ENCODE measurements around the gene OR4K1.

The OR4K1 gene

GRCh38 chr14:19917243-19917642 lies 13.5 kb upstream of the OR4K1 start:
- no peak for TF ChIP-seq CTCF (IDR thresholded peaks at IDR 0.05)
- Histone ChIP-seq H3K9me3 (no peaks in the 10 kb centered on the region), H3K4me3 (no peak overlapping the region), H3K4me1 (no peaks in the 10 kb centered on the region), H3K27me3 (no peaks in the 10 kb centered on the region), H3K36me3 (no peaks in the 10 kb centered on the region), H3K27ac (no peak overlapping the region)
- intact Hi-C loops (cut with DNase I; ENCODE audit: low total_unique reads) = no loop called here
- DNase-seq = no peak

DNA sequence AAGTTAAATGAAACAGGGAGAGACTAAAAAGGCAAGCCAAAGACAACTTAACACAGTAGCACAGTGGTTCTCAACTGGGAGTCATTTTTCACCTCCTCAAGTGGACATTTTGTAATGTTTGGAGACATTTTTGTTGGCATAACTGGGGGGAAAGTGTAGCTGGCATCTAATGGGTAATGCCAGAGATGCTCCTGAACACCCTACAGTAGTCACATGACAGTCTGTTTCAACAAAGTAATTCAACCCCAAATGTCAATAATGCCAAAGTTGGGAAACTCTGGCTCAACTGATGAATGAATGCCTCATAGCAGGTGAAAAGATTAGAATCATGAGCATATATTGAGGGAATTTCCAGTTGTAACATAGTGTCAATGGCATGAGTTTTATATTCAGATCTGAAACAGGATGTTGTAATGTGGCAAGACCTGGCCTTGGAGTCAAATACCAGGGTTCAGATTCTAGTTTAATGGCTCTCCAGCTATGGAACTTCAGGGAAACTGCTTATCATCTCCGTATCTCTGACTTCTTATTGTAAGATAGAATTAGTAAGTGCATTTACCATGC lies 12.7 kb upstream of the OR4K1 start:
- TF ChIP-seq CTCF (IDR thresholded peaks at IDR 0.05) = no peak
- no peak overlapping the region for H3K4me3 ChIP-seq
- H3K9me3 ChIP-seq = no peaks in the 10 kb centered on the region
- no peaks in the 10 kb centered on the region for H3K36me3 ChIP-seq
- no peak overlapping the region for H3K27ac ChIP-seq
- H3K4me1 ChIP-seq = no peaks in the 10 kb centered on the region
- H3K27me3 ChIP-seq = no peaks in the 10 kb centered on the region
- no peak for DNase-seq
- intact Hi-C loops (cut with DNase I; ENCODE audit: low total_unique reads) = no loop called here

DNA sequence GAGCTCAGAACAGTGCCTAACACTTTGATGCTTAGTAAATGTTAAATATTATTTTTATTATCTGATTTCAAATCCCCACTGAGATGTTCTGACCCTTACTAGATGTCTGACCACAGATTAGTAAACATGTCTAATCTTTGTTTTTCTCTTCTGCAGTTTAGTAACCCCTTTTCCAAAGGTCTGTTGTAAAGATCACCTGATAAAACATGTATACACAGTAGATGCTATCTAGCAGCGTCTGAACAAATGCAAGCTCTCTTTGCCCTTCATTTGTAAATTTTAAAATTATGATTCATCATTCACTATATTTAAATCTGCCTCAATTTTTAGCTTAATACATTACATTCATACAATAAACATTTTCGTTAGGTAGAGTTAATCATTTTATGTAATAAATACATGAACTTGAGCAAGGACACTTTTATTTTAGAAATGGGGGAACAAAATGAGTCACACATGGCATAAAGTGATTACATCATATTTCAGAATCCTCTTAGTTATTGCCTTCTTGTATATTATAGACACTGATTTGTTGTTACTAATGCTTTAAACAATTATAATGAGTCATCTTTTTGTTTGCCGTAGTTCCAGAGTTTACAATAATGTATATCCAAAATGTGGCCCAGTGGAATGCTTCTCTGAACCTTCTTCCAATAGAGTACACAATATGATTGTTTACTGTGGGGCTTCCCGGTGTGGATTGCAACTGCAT lies 12.0 kb upstream of the OR4K1 start:
- DNase-seq = no peak
- no peaks in the 10 kb centered on the region for H3K9me3 ChIP-seq
- no peaks in the 10 kb centered on the region for H3K36me3 ChIP-seq
- H3K4me3 ChIP-seq = no peak overlapping the region
- no peaks in the 10 kb centered on the region for H3K4me1 ChIP-seq
- H3K27me3 ChIP-seq = no peaks in the 10 kb centered on the region
- intact Hi-C loops (cut with DNase I; ENCODE audit: low total_unique reads) = no loop called here
- H3K27ac ChIP-seq = no peak overlapping the region
- TF ChIP-seq CTCF (IDR thresholded peaks at IDR 0.05) = no peak

DNA sequence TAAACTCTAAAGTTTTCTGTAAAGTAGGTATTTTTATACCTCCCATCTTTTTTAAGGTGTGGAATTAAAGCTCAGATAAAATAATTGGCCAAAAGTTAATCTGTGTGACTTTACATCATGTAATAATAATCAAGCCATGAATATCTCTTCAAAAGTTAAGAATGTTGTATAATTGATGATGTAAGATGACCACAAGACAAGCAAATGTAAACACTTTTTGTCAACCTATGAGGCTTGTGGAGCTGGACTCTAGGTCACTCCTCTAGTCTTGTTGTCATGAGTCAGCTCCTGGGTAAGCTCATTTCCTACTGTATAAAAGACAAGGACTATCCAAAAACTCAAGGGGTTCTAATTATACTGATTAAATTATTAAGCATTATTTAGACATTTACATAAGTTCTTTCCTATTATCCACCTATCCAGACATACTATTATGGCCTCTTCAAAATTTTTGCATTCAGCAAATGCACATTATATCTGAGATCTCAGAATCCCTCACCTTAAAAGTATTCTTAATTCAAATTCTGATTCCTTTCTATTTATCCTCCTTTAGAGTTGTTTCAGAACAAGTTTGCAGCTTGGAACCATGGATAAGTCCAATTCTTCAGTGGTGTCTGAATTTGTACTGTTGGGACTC lies 10.6 kb upstream of the OR4K1 start, which contains the start of gene OR4K5:
Gene OR4K5 (plus strand): TSS at position 587 of the 637 bp plus-strand sequence. CDS start 0 bp downstream, at position 587.
- Histone ChIP-seq H3K9me3 (no peaks in the 10 kb centered on the region), H3K27me3 (no peaks in the 10 kb centered on the region), H3K4me1 (no peaks in the 10 kb centered on the region), H3K36me3 (no peaks in the 10 kb centered on the region), H3K4me3 (no peak within 1 kb of the TSS), H3K27ac (no peak within 1 kb of the TSS)
- TF ChIP-seq CTCF (IDR thresholded peaks at IDR 0.05) = no peak
- no peak for DNase-seq
- intact Hi-C loops (cut with DNase I; ENCODE audit: low total_unique reads) = no loop called here

- TF ChIP-seq CTCF (IDR thresholded peaks at IDR 0.05) = no peak
- no peaks in the 10 kb centered on the region for H3K9me3 ChIP-seq
- no peak overlapping the region for H3K4me3 ChIP-seq
- no peaks in the 10 kb centered on the region for H3K27me3 ChIP-seq
- no peak for DNase-seq
- no peaks in the 10 kb centered on the region for H3K36me3 ChIP-seq
- no peak overlapping the region for H3K27ac ChIP-seq
- intact Hi-C loops (cut with DNase I; ENCODE audit: low total_unique reads) = no loop called here
- H3K4me1 ChIP-seq = no peaks in the 10 kb centered on the region
These were observed 11.0 kb downstream of the OR4K1 start for GRCh38 chr14:19941668-19942067.
